Stimulated activated CD8-positive, alpha-beta memory T cell treated with anti-CD3 and anti-CD28 coated beads, Interleukin-2, amount 100 ng/mL, for 48 hours (primary cell): ENCODE data around the gene DDX43.
A peak's percentile ranks its signal among the peaks of the same experiment; 100 is the strongest.
"Not testable (repeated sequence)": the region's sequence is repeated elsewhere in the genome, so short reads cannot be mapped to it uniquely, and the experiment has no call there.

Experiments used
- DNase-seq, 2 donors: peaks; one replicate each; pipeline ENCODE4 v3.0.0-alpha.2; 2020; ENCODE audit warnings: low read depth in 2 of 2

DDX43 gene

GRCh38 chr6:73388800-73389512, 5.7 kb upstream of the DDX43 start:
- DNase-seq: peak; percentile 38 to 56

- DNase-seq: no peak
These were observed 4.8 kb upstream of the DDX43 start for GRCh38 chr6:73389854-73390253.

- DNase-seq: no peak
These were observed 3.0 kb upstream of the DDX43 start for GRCh38 chr6:73391675-73392074.

GRCh38 chr6:73392188-73392587, 2.4 kb upstream of the DDX43 start:
- DNase-seq: not testable (repeated sequence)

GRCh38 chr6:73393278-73393677, 1.4 kb upstream of the DDX43 start:
- DNase-seq: no peak

GRCh38 chr6:73395875-73396274, 1.2 kb downstream of the DDX43 start:
- DNase-seq: no peak

GRCh38 chr6:73400656-73401055, 6.0 kb downstream of the DDX43 start:
- DNase-seq: no peak

GRCh38 chr6:73409395-73409794, 14.8 kb downstream of the DDX43 start:
- DNase-seq: no peak

GRCh38 chr6:73413102-73413501, 18.5 kb downstream of the DDX43 start:
- DNase-seq: no peak

- DNase-seq: no peak
These were observed 23.6 kb downstream of the DDX43 start for GRCh38 chr6:73418081-73418741.

GRCh38 chr6:73421534-73421933, 26.9 kb downstream of the DDX43 start:
- no peak for DNase-seq

GRCh38 chr6:73435236-73435635, 40.6 kb downstream of the DDX43 start:
- no peak for DNase-seq

- no peak for DNase-seq
These were observed 48.9 kb downstream of the DDX43 start for GRCh38 chr6:73443555-73443954.

- peak; percentile 27 to 30 for DNase-seq
These were observed 56.8 kb downstream of the DDX43 start for GRCh38 chr6:73451223-73452106.

- peak; percentile 75 to 76 for DNase-seq
These were observed 57.5 kb downstream of the DDX43 start, which contains the start of gene CGAS for GRCh38 chr6:73452107-73452461. CGAS (minus strand) TSS chr6:73452297; CDS start chr6:73452181, 116 bp downstream.

GRCh38 chr6:73455865-73456629, 61.4 kb downstream of the DDX43 start:
- DNase-seq: no peak

- DNase-seq: not testable (repeated sequence)
These were observed 64.8 kb downstream of the DDX43 start for GRCh38 chr6:73459474-73459873.

- DNase-seq: no peak
These were observed 65.4 kb downstream of the DDX43 start for GRCh38 chr6:73460056-73460455.

GRCh38 chr6:73461537-73462350, 67.1 kb downstream of the DDX43 start, which contains the start of gene MTO1:
MTO1 (plus strand) TSS chr6:73461737; CDS start chr6:73461855, 118 bp downstream.
- peak; percentile 63 to 77 for DNase-seq
